ENCODE data around the gene KCNH3.
"Not testable (repeated sequence)": the region's sequence is repeated elsewhere in the genome, so short reads cannot be mapped to it uniquely, and the experiment has no call there.

Gene KCNH3

DNA sequence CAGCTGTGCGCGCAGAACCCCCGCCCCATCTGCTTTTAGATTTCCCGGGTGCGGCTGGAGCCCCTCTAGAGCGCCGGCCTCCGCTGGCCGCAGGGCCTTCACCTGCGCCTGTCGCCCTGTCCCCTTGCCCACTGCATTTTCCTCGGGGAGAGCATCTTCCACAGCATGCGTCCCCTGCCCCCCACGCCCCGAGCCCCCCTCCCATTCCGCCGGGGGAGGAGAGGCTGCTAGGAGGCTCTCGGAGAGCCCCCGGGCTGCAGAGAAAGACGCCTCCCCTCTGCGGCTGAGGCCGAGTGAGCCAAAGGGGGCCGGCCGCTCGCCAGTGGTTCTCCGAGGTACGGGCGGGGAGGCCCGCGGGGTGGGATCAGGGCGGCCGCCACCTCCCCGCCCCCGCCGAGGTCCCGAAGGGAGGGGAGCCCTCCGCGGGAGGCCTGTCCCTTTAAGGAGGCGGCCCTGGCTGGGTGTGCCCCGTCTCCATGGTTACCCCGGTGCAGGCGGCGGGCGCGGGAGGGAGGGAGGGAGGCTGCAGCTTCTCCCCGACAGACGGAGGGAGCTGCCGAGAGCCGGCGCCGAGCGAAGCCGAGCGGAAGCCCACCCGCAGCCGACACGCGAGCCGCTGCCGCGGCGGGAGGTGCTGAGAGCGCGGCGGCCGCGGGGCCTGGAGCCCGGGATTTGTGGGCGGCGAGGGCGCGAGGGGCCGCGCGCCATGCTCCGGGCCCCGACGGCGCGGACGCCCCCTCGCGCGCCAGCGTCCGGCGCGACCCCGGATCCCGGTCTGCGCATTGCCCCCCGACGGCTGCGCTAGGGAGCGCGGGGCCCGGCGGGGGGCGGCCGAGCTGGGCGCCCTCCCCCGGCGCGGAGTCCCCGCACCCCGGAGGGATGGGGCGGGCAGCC is at the start of gene KCNH3:
Gene KCNH3 (plus strand): TSS at position 521 of the 894 bp plus-strand sequence. CDS start 387 bp downstream, outside the sequence.
- DNase-seq: peak; percentile 91

DNA sequence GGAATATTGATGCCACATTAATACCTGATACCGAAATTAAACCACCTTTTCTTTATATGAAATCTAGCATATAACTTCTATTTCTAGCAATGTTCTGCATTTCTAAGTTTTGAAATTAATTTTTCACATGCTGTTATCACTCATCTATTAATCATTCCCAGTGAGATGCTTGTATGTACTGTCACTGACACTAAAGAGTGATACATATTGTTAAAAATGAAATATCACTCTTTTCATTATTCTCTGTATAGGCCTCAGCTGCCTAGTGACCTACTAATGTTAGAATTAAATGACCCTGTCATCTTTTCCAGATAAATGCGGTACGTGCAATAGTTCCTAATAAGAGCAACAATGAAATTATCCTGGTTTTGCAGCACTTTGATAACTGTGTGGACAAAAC is 49.7 kb upstream of the KCNH3 start:
- no peak for DNase-seq

- no peak for DNase-seq
Observed at GRCh38 chr12:49489720-49490119, 49.1 kb upstream of the KCNH3 start.

DNA sequence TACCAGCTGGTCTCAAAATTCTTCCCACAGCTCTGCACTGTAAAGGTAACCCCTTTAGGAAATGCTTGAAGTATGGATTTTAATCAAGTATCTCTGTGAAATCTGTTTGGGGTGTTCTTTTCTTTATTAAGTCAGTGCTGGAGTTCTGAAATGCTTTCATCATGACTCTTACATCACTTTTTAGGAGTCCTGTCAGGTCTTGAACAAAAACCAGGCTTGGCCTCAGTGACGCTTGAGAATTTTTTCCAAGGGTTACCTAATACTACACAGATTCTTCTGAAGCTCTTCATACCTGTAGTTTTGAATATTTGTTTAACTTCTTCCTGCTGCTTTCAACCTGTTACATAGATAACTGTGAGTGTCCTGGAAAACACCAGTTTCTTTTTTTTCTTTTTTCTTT is 47.0 kb upstream of the KCNH3 start:
- no peak for DNase-seq

DNA sequence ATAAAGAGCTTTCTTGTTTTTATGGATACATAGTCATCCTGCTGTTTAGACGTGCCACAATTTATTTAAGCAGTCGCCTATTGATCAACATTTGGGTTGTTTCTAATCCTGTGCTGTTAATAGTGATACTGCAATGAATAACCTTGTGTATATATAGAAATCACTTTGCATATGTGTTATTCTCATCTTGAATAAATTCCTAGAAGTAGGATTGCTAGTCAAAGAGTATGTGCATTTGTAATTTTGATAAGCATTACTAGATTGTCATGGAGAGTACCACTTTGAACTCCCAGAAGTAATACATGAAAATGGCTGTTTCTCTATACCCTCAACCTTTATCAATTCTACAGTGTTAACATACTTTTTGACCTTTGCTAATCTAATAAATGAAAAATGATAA is 44.9 kb upstream of the KCNH3 start:
- no peak for DNase-seq

- DNase-seq: no peak
Observed at GRCh38 chr12:49496417-49497360, 42.1 kb upstream of the KCNH3 start.

DNA sequence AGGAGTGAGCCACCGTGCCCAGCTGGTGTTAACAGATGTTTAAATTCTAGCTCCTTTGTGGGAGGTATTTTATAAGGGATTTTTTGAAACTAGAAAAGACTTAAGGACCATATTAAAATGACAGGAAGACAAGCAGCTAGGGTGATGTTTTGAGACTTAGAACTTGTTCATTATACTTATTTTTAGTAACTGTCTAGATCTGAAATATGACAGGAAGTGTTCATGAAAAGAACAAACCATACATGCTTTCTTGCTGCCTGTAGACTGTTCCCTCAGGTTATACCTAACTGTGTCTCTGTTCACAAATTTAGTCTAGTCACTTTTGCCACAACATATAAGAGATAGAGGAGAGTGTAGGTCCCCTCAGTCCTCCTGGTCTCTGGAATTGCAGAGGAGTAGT is 36.9 kb upstream of the KCNH3 start:
- no peak for DNase-seq

- DNase-seq: no peak
Observed at GRCh38 chr12:49502590-49502989, 36.2 kb upstream of the KCNH3 start.

DNA sequence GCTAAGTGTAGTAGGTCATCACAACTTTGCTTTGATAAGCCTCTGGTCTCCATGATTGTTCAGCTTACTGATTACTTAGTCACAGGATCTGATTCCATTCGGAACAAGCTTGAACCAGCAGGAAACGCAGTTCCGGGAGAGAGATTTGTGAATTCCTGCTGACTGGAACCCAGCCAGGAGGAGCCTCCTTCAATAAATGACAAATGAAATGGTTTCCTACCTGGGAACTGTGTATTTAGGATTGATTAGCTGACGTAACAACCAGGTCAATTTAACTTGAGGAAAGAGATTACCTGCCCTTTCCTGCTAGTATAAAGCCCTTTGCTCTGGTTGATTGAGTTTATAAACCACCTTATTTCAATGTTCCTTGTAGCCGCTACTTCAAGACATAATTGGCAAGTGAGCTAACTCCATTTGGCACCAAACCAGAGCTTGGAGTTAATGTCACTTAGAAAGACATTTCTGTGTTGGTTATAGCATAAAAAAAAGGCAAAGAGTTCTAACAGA is 35.1 kb upstream of the KCNH3 start:
- no peak for DNase-seq

GRCh38 chr12:49505672-49506071 is 33.2 kb upstream of the KCNH3 start:
- DNase-seq: no peak

DNA sequence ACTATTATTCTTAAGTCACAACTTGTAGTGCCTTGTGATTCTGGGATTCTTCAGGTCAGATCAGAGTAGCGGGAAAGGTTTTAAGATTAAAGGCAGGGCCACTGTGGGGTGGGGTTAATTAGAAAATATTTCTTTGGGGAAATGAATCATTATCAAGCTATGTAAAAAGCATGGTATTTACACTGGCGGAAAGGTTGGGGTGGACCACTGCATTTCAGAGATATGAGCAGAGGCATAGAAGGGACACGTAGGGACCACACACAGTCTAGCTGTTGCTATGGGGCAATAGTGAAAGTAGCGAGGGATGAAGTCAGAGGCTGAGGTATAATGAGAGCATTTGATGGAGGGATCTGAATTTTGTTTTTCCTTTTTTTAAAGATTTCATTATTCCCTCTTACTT is 31.7 kb upstream of the KCNH3 start:
- DNase-seq: no peak

DNA sequence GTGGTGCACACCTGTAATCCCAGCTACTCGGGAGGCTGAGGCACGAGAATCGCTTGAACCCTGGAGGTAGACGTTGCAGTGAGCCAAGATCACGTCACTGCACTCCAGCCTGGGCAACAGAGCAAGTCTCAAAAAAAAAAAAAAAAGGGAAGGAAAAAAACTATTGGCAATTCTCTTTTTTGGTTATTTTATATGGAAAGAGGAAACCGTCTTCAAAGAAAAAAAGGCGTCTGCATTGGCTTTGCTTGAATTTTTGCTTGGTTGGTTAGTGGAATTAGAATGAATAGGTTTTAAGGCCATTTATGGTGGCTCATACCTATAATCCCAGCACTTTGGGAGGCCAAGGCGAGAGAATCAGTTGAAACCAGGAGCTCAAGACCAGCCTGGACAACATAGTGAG is 29.1 kb upstream of the KCNH3 start:
- DNase-seq: not testable (repeated sequence)

GRCh38 chr12:49511410-49511809 is 27.4 kb upstream of the KCNH3 start:
- DNase-seq: no peak

DNA sequence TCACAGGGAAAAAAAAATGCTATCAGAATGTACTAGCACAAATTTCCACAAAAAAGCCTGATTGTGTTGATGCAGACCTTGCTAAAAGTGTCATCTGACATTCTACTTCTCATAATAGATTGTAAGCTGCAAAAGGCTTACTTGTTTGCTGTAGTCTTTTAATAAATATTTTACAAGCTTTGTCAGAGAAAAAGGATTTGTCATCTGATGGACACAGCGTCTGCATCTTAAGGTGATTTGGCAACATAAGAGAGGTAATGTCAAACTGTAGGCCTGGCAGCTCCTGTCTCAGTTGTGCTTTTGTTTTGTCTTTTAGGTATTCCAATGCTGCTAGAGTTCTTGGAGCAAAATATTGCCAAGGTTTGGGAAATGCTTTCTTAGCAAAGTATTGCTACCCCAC is 26.3 kb upstream of the KCNH3 start:
- DNase-seq: no peak

- DNase-seq: no peak
Observed at GRCh38 chr12:49515266-49515665, 23.6 kb upstream of the KCNH3 start.

DNA sequence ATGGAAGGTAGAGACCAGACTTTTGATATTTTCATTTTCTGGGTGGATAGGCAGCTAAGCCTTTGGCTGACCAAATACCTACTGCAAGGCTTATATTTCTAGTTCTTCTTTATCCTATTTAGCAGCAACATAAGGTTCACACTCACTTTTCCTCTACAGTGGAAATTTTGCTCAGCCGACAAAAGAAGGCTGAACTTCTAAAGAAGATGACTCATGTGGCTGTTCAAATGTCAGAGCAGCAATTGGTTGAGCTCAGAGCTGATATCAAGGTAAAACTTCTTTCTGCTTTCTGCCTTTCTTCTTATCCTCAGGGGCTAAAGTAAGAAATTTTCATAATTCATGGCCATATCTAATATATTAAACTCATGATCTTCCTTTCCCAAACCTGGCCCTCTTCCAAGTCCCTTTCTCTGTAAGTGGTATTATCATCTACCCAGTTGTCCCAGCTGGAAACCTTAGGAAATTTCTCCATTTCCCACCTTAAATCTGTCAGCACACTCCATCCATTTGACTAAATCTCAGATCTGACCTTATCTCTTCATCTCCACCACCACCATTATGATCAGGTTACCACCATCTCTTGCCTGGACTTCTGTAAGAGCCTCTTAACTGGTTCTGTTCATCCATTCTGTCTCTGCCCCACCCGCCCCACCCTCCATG is 19.8 kb upstream of the KCNH3 start:
- no peak for DNase-seq

GRCh38 chr12:49519574-49519936 is 19.3 kb upstream of the KCNH3 start:
- DNase-seq: no peak

GRCh38 chr12:49521389-49521788 is 17.4 kb upstream of the KCNH3 start:
- DNase-seq: no peak

- no peak for DNase-seq
Observed at GRCh38 chr12:49524660-49525324, 14.0 kb upstream of the KCNH3 start.

DNA sequence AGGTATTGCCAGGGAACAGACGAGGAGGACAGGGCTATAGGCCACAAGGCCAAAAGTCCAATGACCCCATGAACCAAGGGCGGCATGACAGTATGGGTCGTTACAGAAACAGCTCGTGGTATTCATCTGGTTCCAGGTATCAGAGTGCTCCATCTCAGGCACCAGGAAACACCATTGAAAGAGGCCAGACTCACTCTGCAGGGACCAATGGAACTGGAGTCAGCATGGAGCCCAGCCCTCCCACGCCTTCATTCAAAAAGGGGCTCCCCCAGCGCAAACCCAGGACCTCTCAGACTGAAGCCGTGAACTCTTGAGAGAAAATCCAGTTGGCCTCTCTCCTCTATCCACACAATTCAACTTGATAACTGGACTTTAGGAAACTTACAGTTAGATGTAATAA is 12.9 kb upstream of the KCNH3 start:
- no peak for DNase-seq

GRCh38 chr12:49527361-49528130 is 11.3 kb upstream of the KCNH3 start:
- no peak for DNase-seq

DNA sequence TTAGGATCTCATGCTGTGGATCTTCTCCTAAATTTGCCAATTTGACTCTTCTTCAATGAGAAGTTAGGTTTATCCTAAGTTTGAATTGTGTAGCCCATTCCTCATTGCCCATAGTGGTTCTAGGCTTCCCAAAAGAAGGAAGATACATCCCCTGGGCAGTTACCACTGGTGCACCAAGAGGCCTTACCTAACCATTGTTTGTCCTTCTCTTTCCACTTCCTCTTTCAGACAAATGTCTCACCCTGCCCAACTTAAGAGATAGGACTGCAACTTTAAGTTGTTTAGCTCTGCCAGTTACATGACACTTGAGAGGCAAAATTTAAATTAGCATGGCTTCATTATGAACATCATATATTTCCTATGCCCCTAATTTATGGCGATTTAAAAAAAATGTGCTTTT is 9.4 kb upstream of the KCNH3 start:
- DNase-seq: no peak
